MM.1S (cell line): ENCODE data around the gene PPME1.

ENCODE experiments used
- DNase-seq: peaks from one replicate; pipeline ENCODE4 v3.0.0-alpha.2; 2015
- H2AFZ ChIP-seq: fragments of 300-600 bp; sonication (generic); 2 replicates; pipeline ENCODE4 v1.6.0; 2016; ENCODE audit warnings: antibody characterized with exemption, low read length
- H3F3A ChIP-seq: fragments of 300-600 bp; sonication (generic); 2 replicates; pipeline ENCODE4 v1.6.1; 2016; ENCODE audit warnings: mild to moderate bottlenecking, antibody characterized with exemption, low read length, moderate library complexity, mixed read lengths; ENCODE audit not compliant: insufficient read depth
- H3K27ac ChIP-seq: fragments of 300-600 bp; sonication (generic); 2 replicates; pipeline ENCODE4 v1.5.1; 2016; ENCODE audit warnings: mild to moderate bottlenecking, low read length
- H3K27me3 ChIP-seq: fragments of 300-600 bp; sonication (generic); replicated peaks from 2 replicates; pipeline ENCODE4 v1.6.0; 2016; ENCODE audit warnings: low read length; ENCODE audit not compliant: insufficient read depth
- H3K36me3 ChIP-seq: fragments of 300-600 bp; sonication (generic); replicated peaks from 2 replicates; pipeline ENCODE4 v1.6.1; 2016; ENCODE audit warnings: mild to moderate bottlenecking, low read length, mixed read lengths; ENCODE audit not compliant: insufficient read depth
- H3K4me1 ChIP-seq: fragments of 300-600 bp; sonication (generic); 2 replicates; pipeline ENCODE4 v1.6.1; 2016; ENCODE audit warnings: low read length, mixed read lengths
- H3K4me2 ChIP-seq: fragments of 300-600 bp; sonication (generic); 2 replicates; pipeline ENCODE4 v1.6.0; 2016; ENCODE audit warnings: low read depth, low read length
- H3K4me3 ChIP-seq: fragments of 300-600 bp; sonication (generic); 2 replicates; pipeline ENCODE4 v1.5.1; 2016; ENCODE audit warnings: low read length, mixed read lengths
- H3K79me2 ChIP-seq: fragments of 300-600 bp; sonication (generic); 2 replicates; pipeline ENCODE4 v1.6.1; 2016; ENCODE audit warnings: mixed run types, low read length, mixed read lengths
- H3K9ac ChIP-seq: fragments of 300-600 bp; sonication (generic); 2 replicates; pipeline ENCODE4 v1.6.1; 2016; ENCODE audit warnings: low read length, mixed read lengths
- H3K9me2 ChIP-seq: fragments of 300-600 bp; sonication (generic); replicated peaks from 2 replicates; pipeline ENCODE4 v1.6.1; 2016; ENCODE audit warnings: mild to moderate bottlenecking, low read length, mixed read lengths; ENCODE audit not compliant: insufficient read depth
- H3K9me3 ChIP-seq: fragments of 300-600 bp; sonication (generic); replicated peaks from 2 replicates; pipeline ENCODE4 v1.6.1; 2016; ENCODE audit warnings: mild to moderate bottlenecking, low read length, mixed read lengths; ENCODE audit not compliant: insufficient read depth
- H4K20me1 ChIP-seq: fragments of 300-600 bp; sonication (generic); 2 replicates; pipeline ENCODE4 v1.6.1; 2016; ENCODE audit warnings: mild to moderate bottlenecking, low read length, moderate library complexity, mixed read lengths; ENCODE audit not compliant: insufficient read depth
- CTCF ChIP-seq: fragments of 300-600 bp; sonication (generic); IDR thresholded peaks from 2 replicates; pipeline ENCODE4 v1.5.1; 2016; ENCODE audit warnings: antibody characterized with exemption, low read length, mixed read lengths
- EZH2 ChIP-seq: fragments of 300-600 bp; sonication (generic); optimal IDR thresholded peaks from 2 replicates; pipeline ENCODE3; 2017; ENCODE audit warnings: low read depth, mild to moderate bottlenecking, antibody characterized with exemption, low read length, mixed read lengths
- EZH2phosphoT487 ChIP-seq: fragments of 300-600 bp; sonication (generic); IDR thresholded peaks from 2 replicates; pipeline ENCODE4 v1.6.1; 2018; ENCODE audit warnings: antibody characterized with exemption, low read length

Gene PPME1

GRCh38 chr11:74256378-74257133, 85.5 kb downstream of the PPME1 start:
- H3F3A ChIP-seq: no peaks in the 10 kb centered on the region
- H3K4me1 ChIP-seq: no peaks in the 10 kb centered on the region
- DNase-seq: no peak
- no peak overlapping the region for H3K9ac ChIP-seq
- TF ChIP-seq EZH2: no peak
- no peak for TF ChIP-seq EZH2phosphoT487
- TF ChIP-seq CTCF: no peak
- H3K4me3 ChIP-seq: no peak overlapping the region
- H4K20me1 ChIP-seq: no peaks in the 10 kb centered on the region
- H3K9me3 ChIP-seq: no peaks in the 10 kb centered on the region
- H3K9me2 ChIP-seq: no peaks in the 10 kb centered on the region
- no peak overlapping the region for H3K4me2 ChIP-seq
- no peaks in the 10 kb centered on the region for H3K36me3 ChIP-seq
- no peaks in the 10 kb centered on the region for H3K27me3 ChIP-seq
- H3K79me2 ChIP-seq: no peaks in the 10 kb centered on the region
- H3K27ac ChIP-seq: no peak overlapping the region
- no peak overlapping the region for H2AFZ ChIP-seq

DNA sequence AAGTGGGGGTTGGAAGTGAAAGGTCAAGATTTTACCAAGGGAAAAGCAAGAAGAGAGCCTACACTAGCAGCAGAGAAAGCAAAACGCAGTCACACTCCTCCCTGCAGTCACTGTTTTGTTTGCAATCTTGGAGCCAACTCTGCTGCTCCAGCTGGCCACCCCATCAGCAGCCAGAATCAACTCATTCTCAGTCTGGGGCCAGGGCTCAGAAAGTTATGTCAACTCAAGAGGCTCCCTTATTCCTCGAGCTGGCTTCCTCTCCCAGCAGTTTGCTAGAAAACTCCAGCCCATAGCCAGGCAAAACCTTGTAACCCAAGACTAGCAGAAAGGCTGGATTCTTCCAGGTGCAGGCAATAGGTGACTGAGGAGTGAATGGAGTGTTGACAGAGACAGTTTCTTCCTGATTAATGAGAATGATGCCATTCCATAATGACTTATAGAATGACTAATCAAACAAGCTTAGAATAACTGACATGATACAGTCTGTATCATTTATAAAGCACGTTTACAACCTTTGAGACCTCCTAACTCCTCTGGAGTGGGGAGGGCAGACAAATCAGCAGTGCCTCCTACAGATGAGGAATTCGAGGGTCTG, 87.0 kb downstream of the PPME1 start:
- H3K36me3 ChIP-seq: no peaks in the 10 kb centered on the region
- no peaks in the 10 kb centered on the region for H3K27me3 ChIP-seq
- H3K9ac ChIP-seq: no peak overlapping the region
- no peak for TF ChIP-seq EZH2
- TF ChIP-seq CTCF: no peak
- no peak for TF ChIP-seq EZH2phosphoT487
- H3K4me3 ChIP-seq: no peak overlapping the region
- H3K27ac ChIP-seq: no peak overlapping the region
- H3K9me3 ChIP-seq: no peaks in the 10 kb centered on the region
- no peaks in the 10 kb centered on the region for H4K20me1 ChIP-seq
- no peaks in the 10 kb centered on the region for H3K9me2 ChIP-seq
- no peak overlapping the region for H2AFZ ChIP-seq
- no peak overlapping the region for H3K4me2 ChIP-seq
- H3K4me1 ChIP-seq: no peaks in the 10 kb centered on the region
- no peaks in the 10 kb centered on the region for H3F3A ChIP-seq
- DNase-seq: no peak
- no peaks in the 10 kb centered on the region for H3K79me2 ChIP-seq

- no peak overlapping the region for H3K27ac ChIP-seq
- no peak overlapping the region for H3K4me2 ChIP-seq
- H3K9ac ChIP-seq: no peak overlapping the region
- no peaks in the 10 kb centered on the region for H3K79me2 ChIP-seq
- no peaks in the 10 kb centered on the region for H4K20me1 ChIP-seq
- no peak for DNase-seq
- H3K9me2 ChIP-seq: no peaks in the 10 kb centered on the region
- H3K4me1 ChIP-seq: no peaks in the 10 kb centered on the region
- TF ChIP-seq CTCF (no peak), EZH2phosphoT487 (no peak), EZH2 (no peak)
- no peaks in the 10 kb centered on the region for H3K27me3 ChIP-seq
- H3K9me3 ChIP-seq: no peaks in the 10 kb centered on the region
- no peak overlapping the region for H3K4me3 ChIP-seq
- H3K36me3 ChIP-seq: no peaks in the 10 kb centered on the region
- H3F3A ChIP-seq: no peaks in the 10 kb centered on the region
- no peak overlapping the region for H2AFZ ChIP-seq
Measured at GRCh38 chr11:74262725-74263124, 91.6 kb downstream of the PPME1 start.
